Skeletal muscle tissue (tissue), 4 donors: ENCODE data around the gene LCAT. TPM values are rescaled to one million over a fixed set of nuclear protein-coding genes. Genes with fewer than 3 reads are reported as not detected.

Source experiments
- H3K27ac ChIP-seq: one replicate; pipeline ENCODE4 v1.7.0; 2013; ENCODE audit warnings: mild to moderate bottlenecking, low read depth, low read length, inconsistent platforms
- H3K27me3 ChIP-seq, 3 donors: one replicate each; pipeline ENCODE4 v1.7.0; 2013; ENCODE audit warnings: low read length in 3 of 3; ENCODE audit not compliant: control insufficient read depth in 3 of 3, insufficient read depth in 3 of 3
- H3K36me3 ChIP-seq, 3 donors: one replicate each; pipeline ENCODE4 v1.7.0; 2013; ENCODE audit warnings: low read length in 3 of 3; ENCODE audit not compliant: control insufficient read depth in 3 of 3, insufficient read depth in 3 of 3
- H3K4me1 ChIP-seq, 3 donors: one replicate each; pipeline ENCODE4 v1.7.0; 2013; ENCODE audit warnings: low read length in 3 of 3, mild to moderate bottlenecking in 3 of 3; ENCODE audit not compliant: control insufficient read depth in 3 of 3, insufficient read depth in 3 of 3
- H3K4me3 ChIP-seq, 3 donors: one replicate each; pipeline ENCODE4 v1.7.0; 2013; ENCODE audit warnings: low read length in 3 of 3
- H3K9ac ChIP-seq, 3 donors: one replicate each; pipeline ENCODE4 v1.7.0; 2013; ENCODE audit warnings: low read length in 3 of 3, mild to moderate bottlenecking in 3 of 3, moderate library complexity in 2 of 3, low read depth in 1 of 3
- H3K9me3 ChIP-seq, 3 donors: one replicate each; pipeline ENCODE4 v1.7.0; 2013; ENCODE audit warnings: low read length in 3 of 3; ENCODE audit not compliant: control insufficient read depth in 3 of 3
- total RNA-seq: library from RNA; depleted of rRNA; stranded (reverse); fragments of >200 nt; gene quantifications from one replicate; pipeline ENCODE4 v1.2.3, GENCODE V29; 2014
- donor health status: Osteomylitis.

The LCAT gene
- total RNA-seq, 1 donor from 2014 or later: 4.2 TPM

DNA sequence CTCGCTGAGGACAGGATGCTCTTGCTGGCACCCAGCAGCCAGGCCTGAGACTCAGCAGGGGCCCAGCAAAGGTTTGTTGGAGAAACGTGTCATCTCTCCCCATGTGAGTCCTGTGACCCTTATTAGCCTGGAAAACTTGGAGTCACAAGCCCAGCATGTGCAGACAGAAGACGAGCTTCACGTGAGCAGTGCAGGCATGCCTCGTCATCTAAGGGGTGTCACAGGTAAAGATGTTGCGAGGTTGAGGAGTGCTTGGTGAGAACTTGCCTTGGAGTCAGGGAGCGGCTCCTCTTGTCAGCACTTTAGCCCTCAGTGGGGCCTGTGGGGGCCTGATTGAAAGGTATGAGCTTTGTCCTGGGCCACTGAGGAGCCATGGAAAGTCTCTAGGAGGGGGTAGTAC is 10.1 kb downstream of the LCAT start:
- no peak overlapping the region for H3K4me3 ChIP-seq
- no peak overlapping the region for H3K27ac ChIP-seq
- no peaks in the 10 kb centered on the region for H3K9me3 ChIP-seq
- peaks cover 17 to 29% (median 24%) of the 10 kb centered on the region in 3 donors for H3K36me3 ChIP-seq
- H3K27me3 ChIP-seq: no peaks in the 10 kb centered on the region
- H3K9ac ChIP-seq: no peak overlapping the region
- H3K4me1 ChIP-seq: peaks cover 24 to 31% (median 26%) of the 10 kb centered on the region in 3 donors

DNA sequence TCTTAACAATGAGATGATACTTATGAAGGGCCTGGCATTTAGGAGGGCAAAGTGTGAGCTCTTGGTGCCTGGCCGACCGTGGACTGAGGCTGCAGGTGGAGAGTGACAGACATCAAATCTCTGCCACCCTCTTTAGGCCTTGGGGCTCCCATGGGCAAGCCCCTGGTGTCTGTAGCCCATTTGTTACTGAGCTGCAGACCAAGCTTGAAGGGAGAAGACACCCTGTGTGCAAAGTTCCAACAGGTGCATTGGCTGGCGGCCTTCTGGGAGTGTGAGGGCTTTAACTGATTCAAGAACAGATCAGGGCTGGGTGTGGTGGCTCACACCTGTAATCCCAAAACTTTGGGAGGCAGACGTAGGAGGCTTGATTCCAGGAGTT is 11.5 kb downstream of the LCAT start:
- no peak overlapping the region for H3K4me3 ChIP-seq
- no peak overlapping the region for H3K27ac ChIP-seq
- no peaks in the 10 kb centered on the region for H3K9me3 ChIP-seq
- H3K36me3 ChIP-seq: peaks cover 29 to 41% (median 32%) of the 10 kb centered on the region in 3 donors
- peaks cover 24 to 42% (median 34%) of the 10 kb centered on the region in 3 donors for H3K4me1 ChIP-seq
- H3K27me3 ChIP-seq: no peaks in the 10 kb centered on the region
- no peak overlapping the region for H3K9ac ChIP-seq

DNA sequence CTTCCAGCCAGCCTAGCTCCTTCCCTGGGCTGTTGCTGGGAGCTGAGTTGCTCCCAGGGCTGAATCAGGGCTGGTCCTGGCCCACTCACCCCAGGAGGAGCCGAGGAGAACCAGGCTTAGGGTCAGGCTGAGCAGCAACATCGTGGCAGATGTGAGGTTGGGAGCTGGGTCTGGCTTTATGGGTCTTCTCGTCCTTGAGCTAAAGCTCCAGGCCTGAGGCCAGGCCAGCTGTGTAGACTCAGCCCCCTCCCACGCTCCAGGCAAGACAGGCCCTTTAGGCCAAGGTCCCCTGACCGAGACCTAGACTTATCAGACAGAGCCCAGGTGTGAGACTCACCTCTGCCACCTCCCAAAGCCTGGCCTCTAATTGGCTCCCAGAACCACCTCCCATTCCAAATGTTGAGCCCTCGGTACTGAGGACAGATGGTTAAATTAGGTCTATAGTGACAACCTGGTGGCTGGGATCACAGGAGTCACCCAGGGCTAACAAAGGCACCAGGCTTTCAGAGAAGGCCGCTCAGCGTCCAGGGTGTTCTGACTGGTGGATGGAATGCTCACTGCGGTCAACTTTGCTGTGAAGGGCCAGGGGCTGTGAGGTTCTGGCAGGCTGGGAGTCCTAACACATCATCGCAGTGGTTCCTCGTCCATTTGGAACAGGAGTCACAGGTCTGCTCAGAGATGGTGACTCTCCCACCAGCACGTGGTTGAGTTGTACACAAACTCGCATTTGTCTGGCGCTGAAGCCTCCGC is 12.0 kb downstream of the LCAT start, which contains the start of gene CTRL:
Gene CTRL, minus strand, starts transcription at position 151 of the 750 bp plus-strand sequence. Its CDS starts 10 bp downstream, at position 141.
- Histone ChIP-seq H3K36me3 (peaks cover 31 to 44% (median 35%) of the 10 kb centered on the region in 3 donors), H3K9ac (peak within 1 kb of the TSS in 1 of 3 donors; percentile 16), H3K27me3 (no peaks in the 10 kb centered on the region), H3K4me3 (no peak within 1 kb of the TSS), H3K27ac (no peak within 1 kb of the TSS), H3K4me1 (peaks cover 24 to 42% (median 32%) of the 10 kb centered on the region in 3 donors), H3K9me3 (no peaks in the 10 kb centered on the region)

DNA sequence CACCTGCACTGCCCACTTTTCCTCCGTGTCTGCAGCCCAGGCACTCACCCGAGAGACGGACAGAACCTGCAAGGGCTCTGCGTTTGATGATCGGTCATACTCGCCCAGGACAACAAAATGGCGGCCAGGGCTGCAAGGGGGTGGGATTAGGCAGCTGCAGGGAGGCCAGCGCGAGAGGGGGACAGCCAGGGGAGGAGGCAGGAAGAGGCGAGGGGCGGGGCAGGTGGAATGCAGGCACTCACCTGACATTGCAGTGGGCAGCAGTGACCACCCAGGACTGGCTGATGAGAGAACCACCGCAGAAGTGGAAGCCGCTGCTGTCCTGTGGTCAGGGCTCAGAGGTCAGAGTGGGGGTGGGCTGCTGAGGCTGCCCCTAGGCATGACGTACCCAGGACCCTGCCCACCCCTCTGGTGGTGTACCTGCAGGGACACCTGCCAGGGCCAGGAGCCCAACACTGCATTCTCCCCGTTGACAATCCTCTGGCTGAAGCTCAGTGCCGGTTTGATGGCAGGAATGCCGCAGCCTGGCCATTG is 13.2 kb downstream of the LCAT start:
- peaks cover 31 to 44% (median 35%) of the 10 kb centered on the region in 3 donors for H3K36me3 ChIP-seq
- no peak overlapping the region for H3K9ac ChIP-seq
- H3K27ac ChIP-seq: no peak overlapping the region
- no peaks in the 10 kb centered on the region for H3K27me3 ChIP-seq
- no peak overlapping the region for H3K4me3 ChIP-seq
- H3K4me1 ChIP-seq: peaks cover 32 to 50% (median 42%) of the 10 kb centered on the region in 3 donors
- H3K9me3 ChIP-seq: no peaks in the 10 kb centered on the region

DNA sequence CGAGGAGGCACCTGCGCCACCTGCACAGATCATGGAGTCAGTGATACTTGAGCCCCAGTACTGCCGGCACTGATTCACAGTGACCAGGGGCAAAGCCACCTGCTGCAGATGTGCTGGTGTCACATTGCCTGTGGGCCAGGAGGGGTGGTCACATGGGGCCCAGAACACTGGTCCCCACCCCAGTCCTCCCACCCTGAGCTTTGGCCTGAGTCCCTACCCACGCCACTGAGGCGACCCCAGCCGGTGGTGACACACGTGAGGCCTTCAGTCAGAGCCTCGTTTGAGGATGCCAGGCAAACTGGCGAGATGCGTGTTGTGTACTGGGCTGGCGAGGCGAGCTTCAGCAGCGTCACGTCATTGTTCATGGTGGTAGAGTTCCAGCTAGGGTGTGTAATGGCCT is 13.7 kb downstream of the LCAT start:
- no peaks in the 10 kb centered on the region for H3K27me3 ChIP-seq
- H3K27ac ChIP-seq: no peak overlapping the region
- peaks cover 32 to 51% (median 43%) of the 10 kb centered on the region in 3 donors for H3K4me1 ChIP-seq
- peaks cover 31 to 44% (median 35%) of the 10 kb centered on the region in 3 donors for H3K36me3 ChIP-seq
- H3K9ac ChIP-seq: peak overlapping the region in 1 of 3 donors; percentile 16
- H3K9me3 ChIP-seq: no peaks in the 10 kb centered on the region
- no peak overlapping the region for H3K4me3 ChIP-seq

DNA sequence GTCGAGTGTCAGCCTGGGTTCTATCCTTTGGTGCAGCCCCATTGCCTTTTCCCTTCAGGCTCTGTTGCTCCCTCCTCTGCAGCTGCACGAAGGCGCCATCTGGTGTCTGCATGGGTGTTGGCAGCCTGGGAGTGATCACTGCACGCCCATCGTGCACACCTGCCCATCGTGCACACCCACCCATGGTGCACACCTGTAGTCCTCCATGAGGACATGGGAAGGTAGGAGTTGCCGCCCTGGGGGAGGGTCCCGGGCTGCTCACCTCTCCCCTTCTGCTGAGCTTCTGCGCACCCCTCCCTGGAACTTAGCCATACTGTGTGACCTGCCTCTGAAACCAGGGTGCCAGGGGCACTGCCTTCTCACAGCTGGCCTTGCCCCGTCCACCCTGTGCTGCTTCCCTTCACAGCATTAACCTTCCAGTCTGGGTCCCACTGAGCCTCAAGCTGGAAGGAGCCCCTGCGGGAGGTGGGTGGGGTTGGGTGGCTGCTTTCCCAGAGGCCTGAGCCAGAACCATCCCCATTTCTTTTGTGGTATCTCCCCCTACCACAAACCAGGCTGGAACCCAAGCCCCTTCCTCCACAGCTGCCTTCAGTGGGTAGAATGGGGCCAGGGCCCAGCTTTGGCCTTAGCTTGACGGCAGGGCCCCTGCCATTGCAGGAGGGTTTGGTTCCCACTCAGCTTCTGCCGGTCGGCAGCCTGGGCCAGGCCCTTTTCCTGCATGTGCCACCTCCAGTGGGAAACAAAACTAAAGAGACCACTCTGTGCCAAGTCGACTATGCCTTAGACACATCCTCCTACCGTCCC is 15.2 kb downstream of the LCAT start:
- Histone ChIP-seq H3K4me3 (no peak overlapping the region), H3K27ac (no peak overlapping the region), H3K9me3 (no peaks in the 10 kb centered on the region), H3K9ac (peak overlapping the region in 1 of 3 donors; percentile 16), H3K36me3 (peaks cover 34 to 42% (median 35%) of the 10 kb centered on the region in 3 donors), H3K4me1 (peaks cover 22 to 47% (median 39%) of the 10 kb centered on the region in 3 donors), H3K27me3 (no peaks in the 10 kb centered on the region)

DNA sequence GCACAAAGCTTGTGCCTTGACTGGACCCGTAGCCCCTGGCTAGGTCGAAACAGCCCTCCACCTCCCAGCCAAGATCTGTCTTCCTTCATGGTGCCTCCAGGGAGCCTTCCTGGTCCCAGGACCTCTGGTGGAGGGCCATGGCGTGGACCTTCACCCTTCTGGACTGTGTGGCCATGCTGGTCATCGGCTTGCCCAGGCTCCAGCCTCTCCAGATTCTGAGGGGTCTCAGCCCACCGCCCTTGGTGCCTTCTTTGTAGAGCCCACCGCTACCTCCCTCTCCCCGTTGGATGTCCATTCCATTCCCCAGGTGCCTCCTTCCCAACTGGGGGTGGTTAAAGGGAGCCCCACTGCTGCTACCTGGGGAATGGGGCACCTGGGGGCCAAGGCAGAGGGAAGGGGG is 15.8 kb downstream of the LCAT start:
- Histone ChIP-seq H3K36me3 (peaks cover 37 to 46% (median 38%) of the 10 kb centered on the region in 3 donors), H3K9ac (peak overlapping the region in 1 of 3 donors; percentile 16), H3K9me3 (no peaks in the 10 kb centered on the region), H3K27me3 (no peaks in the 10 kb centered on the region), H3K27ac (no peak overlapping the region), H3K4me3 (no peak overlapping the region), H3K4me1 (peaks cover 25 to 52% (median 43%) of the 10 kb centered on the region in 3 donors)

DNA sequence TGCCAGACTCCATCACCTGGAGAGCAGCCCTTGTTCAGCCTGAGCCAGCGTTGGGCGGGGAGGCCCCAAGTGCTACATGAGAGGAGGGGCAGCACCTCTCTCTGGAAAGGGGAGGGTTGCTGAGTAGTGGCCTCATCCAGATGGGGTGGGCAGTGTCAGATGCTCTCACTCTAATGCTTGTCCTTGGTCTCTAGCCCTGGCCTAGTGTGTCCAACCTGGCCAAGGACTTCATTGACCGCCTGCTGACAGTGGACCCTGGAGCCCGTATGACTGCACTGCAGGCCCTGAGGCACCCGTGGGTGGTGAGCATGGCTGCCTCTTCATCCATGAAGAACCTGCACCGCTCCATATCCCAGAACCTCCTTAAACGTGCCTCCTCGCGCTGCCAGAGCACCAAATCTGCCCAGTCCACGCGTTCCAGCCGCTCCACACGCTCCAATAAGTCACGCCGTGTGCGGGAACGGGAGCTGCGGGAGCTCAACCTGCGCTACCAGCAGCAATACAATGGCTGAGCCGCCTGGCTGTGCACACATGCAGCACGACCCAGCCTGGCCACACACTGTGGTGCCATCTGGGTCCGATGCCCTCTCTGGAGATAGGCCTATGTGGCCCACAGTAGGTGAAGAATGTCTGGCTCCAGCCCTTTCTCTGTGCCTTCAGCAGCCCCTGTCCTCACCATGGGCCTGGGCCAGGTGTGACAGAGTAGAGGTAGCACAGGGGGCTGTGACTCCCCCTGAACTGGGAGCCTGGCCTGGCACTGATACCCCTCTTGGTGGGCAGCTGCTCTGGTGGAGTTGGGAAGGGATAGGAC is 16.6 kb downstream of the LCAT start:
- H3K4me3 ChIP-seq: no peak overlapping the region
- H3K4me1 ChIP-seq: peaks cover 32 to 60% (median 50%) of the 10 kb centered on the region in 3 donors
- H3K9me3 ChIP-seq: no peaks in the 10 kb centered on the region
- peaks cover 37 to 44% (median 38%) of the 10 kb centered on the region in 3 donors for H3K36me3 ChIP-seq
- H3K9ac ChIP-seq: peak overlapping the region in 1 of 3 donors; percentile 18
- H3K27ac ChIP-seq: peak overlapping the region; percentile 65
- no peaks in the 10 kb centered on the region for H3K27me3 ChIP-seq

DNA sequence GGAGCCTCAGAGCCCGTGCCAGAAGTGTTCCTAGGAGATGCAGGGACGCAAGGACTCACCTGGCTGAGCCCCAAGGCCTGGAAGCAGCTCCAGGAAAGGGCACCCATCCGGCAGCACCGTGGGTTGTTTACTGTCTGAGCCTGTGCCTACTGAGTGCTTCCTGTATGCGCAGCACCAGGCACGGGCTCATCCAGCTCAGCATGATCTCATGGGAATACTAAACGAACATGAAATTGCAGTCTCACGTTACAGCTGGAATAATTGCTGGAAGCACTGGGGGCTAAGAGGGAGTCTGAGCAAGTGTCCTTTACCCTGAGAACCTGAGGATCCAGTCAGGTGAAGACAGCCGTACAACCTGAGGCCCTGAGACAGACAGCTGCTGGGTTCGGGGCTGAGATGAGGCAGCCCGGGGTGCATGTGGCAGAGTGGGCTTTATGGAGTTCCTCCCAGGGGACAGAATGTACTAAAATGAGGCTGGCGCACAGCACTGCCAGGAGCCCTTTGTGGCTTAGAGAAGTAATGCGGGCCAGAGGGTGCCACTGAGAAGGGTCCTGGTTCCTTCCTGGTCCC is 17.7 kb downstream of the LCAT start:
- Histone ChIP-seq H3K4me3 (peak overlapping the region in 2 of 3 donors; percentile 20 to 41), H3K9ac (peak overlapping the region; percentile 18 to 44 (median 38))

More for the DNA sequence above, 17.7 kb downstream of the LCAT start:
- H3K36me3 ChIP-seq: peaks cover 32 to 39% (median 34%) of the 10 kb centered on the region in 3 donors
- peaks cover 34 to 69% (median 57%) of the 10 kb centered on the region in 3 donors for H3K4me1 ChIP-seq
- no peaks in the 10 kb centered on the region for H3K9me3 ChIP-seq
- H3K27ac ChIP-seq: peak overlapping the region; percentile 65
- no peaks in the 10 kb centered on the region for H3K27me3 ChIP-seq
